GM12878 (cell line): Measurements from ENCODE around the gene MANBA.

ENCODE experiments used
- BCL11A ChIP-seq: IDR thresholded peaks from 2 replicates; pipeline ENCODE4 v1.6.1; 2011; ENCODE audit warnings: low read depth, low read length
- POLR2A ChIP-seq: IDR thresholded peaks from 2 replicates; pipeline ENCODE4 v1.6.1; 2011; ENCODE audit warnings: low read depth, mild to moderate bottlenecking, low read length
- RAD21 ChIP-seq: IDR thresholded peaks from 2 replicates; pipeline ENCODE4 v1.6.1; 2011; ENCODE audit warnings: mild to moderate bottlenecking, low read depth, low read length, moderate library complexity; ENCODE audit not compliant: insufficient read depth
- RFX5 ChIP-seq: IDR thresholded peaks from 2 replicates; pipeline ENCODE4 v1.6.1; 2011; ENCODE audit warnings: low read depth, low read length, improper control_type of control experiment
- ZZZ3 ChIP-seq: IDR thresholded peaks from 2 replicates; pipeline ENCODE4 v1.6.1; 2011; ENCODE audit warnings: low read depth; ENCODE audit not compliant: control insufficient read depth, insufficient read length
- TF ChIP-seq, protein P1 (sequence below), 3 experiments: IDR thresholded peaks in 2 of 3; conservative IDR thresholded peaks in 1 of 3; 2 replicates each; pipeline ENCODE4 v1.5.1; 2011; ENCODE audit warnings: low read depth in 3 of 3, low read length in 3 of 3, mild to moderate bottlenecking in 3 of 3, control low read depth in 2 of 3, moderate library complexity in 2 of 3, inconsistent platforms in 1 of 3, mixed read lengths in 1 of 3; ENCODE audit not compliant: control insufficient read depth in 2 of 3, insufficient read depth in 1 of 3; ENCODE audit errors: extremely low read depth in 1 of 3
- TF ChIP-seq, protein P2 (sequence below): fragments of 450-650 bp; IDR thresholded peaks from 2 replicates; pipeline ENCODE4 v1.6.1; 2017; ENCODE audit warnings: mild to moderate bottlenecking
- TF ChIP-seq, protein P3 (sequence below): IDR thresholded peaks from 2 replicates; pipeline ENCODE4 v1.6.1; 2012; ENCODE audit warnings: low read length, inconsistent platforms

DNA sequence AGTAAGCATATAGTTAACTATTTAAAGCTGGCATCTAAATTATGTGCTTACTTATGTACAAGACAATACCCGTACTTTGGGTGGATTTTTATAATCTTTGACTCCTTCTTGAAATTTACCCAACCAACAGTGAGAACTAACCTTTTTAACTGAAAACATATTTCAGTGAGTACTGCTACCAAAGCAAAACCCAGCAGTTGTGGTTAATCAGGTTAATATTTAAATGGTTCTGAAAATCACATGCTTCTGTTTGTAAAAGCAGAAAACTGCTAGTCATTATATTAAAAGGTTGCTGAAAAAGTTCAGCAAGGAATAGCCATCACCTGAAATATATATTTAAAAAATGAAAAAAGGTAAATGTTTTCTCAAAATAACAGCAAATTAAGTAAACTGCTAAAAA lies 46.6 kb upstream of the MANBA start:
- TF ChIP-seq RFX5, result no peak
- no peak for TF ChIP-seq ZZZ3
- TF ChIP-seq RAD21, result no peak
- TF ChIP-seq, protein P1, sequence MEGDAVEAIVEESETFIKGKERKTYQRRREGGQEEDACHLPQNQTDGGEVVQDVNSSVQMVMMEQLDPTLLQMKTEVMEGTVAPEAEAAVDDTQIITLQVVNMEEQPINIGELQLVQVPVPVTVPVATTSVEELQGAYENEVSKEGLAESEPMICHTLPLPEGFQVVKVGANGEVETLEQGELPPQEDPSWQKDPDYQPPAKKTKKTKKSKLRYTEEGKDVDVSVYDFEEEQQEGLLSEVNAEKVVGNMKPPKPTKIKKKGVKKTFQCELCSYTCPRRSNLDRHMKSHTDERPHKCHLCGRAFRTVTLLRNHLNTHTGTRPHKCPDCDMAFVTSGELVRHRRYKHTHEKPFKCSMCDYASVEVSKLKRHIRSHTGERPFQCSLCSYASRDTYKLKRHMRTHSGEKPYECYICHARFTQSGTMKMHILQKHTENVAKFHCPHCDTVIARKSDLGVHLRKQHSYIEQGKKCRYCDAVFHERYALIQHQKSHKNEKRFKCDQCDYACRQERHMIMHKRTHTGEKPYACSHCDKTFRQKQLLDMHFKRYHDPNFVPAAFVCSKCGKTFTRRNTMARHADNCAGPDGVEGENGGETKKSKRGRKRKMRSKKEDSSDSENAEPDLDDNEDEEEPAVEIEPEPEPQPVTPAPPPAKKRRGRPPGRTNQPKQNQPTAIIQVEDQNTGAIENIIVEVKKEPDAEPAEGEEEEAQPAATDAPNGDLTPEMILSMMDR (IDR thresholded peaks at IDR 0.05 in 2 of 3, conservative IDR thresholded peaks at IDR 0.05 in 1 of 3; ENCODE audit: control insufficient read depth in 2 of 3, extremely low read depth in 1 of 3, insufficient read depth in 1 of 3, low read depth in 3 of 3, low read length in 3 of 3), result no peak
- TF ChIP-seq, protein P2, sequence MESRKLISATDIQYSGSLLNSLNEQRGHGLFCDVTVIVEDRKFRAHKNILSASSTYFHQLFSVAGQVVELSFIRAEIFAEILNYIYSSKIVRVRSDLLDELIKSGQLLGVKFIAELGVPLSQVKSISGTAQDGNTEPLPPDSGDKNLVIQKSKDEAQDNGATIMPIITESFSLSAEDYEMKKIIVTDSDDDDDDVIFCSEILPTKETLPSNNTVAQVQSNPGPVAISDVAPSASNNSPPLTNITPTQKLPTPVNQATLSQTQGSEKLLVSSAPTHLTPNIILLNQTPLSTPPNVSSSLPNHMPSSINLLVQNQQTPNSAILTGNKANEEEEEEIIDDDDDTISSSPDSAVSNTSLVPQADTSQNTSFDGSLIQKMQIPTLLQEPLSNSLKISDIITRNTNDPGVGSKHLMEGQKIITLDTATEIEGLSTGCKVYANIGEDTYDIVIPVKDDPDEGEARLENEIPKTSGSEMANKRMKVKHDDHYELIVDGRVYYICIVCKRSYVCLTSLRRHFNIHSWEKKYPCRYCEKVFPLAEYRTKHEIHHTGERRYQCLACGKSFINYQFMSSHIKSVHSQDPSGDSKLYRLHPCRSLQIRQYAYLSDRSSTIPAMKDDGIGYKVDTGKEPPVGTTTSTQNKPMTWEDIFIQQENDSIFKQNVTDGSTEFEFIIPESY, result no peak
- no peak for TF ChIP-seq POLR2A
- TF ChIP-seq, protein P3, sequence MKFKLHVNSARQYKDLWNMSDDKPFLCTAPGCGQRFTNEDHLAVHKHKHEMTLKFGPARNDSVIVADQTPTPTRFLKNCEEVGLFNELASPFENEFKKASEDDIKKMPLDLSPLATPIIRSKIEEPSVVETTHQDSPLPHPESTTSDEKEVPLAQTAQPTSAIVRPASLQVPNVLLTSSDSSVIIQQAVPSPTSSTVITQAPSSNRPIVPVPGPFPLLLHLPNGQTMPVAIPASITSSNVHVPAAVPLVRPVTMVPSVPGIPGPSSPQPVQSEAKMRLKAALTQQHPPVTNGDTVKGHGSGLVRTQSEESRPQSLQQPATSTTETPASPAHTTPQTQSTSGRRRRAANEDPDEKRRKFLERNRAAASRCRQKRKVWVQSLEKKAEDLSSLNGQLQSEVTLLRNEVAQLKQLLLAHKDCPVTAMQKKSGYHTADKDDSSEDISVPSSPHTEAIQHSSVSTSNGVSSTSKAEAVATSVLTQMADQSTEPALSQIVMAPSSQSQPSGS, result no peak
- no peak for TF ChIP-seq BCL11A
